Measurements from ENCODE around the gene PYY. TPM values are rescaled to one million over a fixed set of nuclear protein-coding genes. Genes with fewer than 3 reads are reported as not detected.
A peak's percentile ranks its signal among the peaks of the same experiment; 100 is the strongest.

Gene PYY
- polyA plus RNA-seq, 3 donors = not detected

GRCh38 chr17:43984521-43984920 lies 30.8 kb upstream of the PYY start:
- no peak for DNase-seq
- WGBS (ENCODE audit: insufficient coverage) = 97% methylated on average over 6 of the region's 8 CpGs
- peaks cover 36 to 61% of the 10 kb centered on the region in 2 donors for H3K27me3 ChIP-seq (ENCODE audit: control insufficient read depth in 2 of 2, insufficient read depth in 2 of 2, low read length in 2 of 2)
- H4K20me1 ChIP-seq (ENCODE audit: insufficient read depth, low read length) = no peaks in the 10 kb centered on the region
- H2AFZ ChIP-seq (ENCODE audit: insufficient read depth, low read depth, low read length, poor library complexity, severe bottlenecking) = no peak overlapping the region
- H3K4me3 Mint-ChIP-seq = peak overlapping the region in 1 of 2 donors; percentile 54
- H3K9ac ChIP-seq (ENCODE audit: insufficient read depth, low read length, poor library complexity, severe bottlenecking) = no peak overlapping the region
- H3K36me3 ChIP-seq (replicated peaks in 1 of 2; ENCODE audit: control insufficient read depth in 1 of 2, insufficient read depth in 2 of 2, low read length in 2 of 2) = no peaks in the 10 kb centered on the region
- no peak overlapping the region for H3K27ac ChIP-seq (ENCODE audit: low read depth in 1 of 2, low read length in 2 of 2)
- intact Hi-C loops (cut with micrococcal nuclease) = no loop called here
- peaks cover 56 to 84% (median 64%) of the 10 kb centered on the region in 3 donors for H3K27me3 Mint-ChIP-seq (ENCODE audit: low read depth in 3 of 3)
- no peak overlapping the region for H3K4me3 ChIP-seq (replicated peaks in 1 of 3; ENCODE audit: low read depth in 2 of 3, low read length in 3 of 3)
- H3K4me1 Mint-ChIP-seq = peaks cover 6% of the 10 kb centered on the region
- H3K9me3 Mint-ChIP-seq = peaks cover 0 to 6% (median 0%) of the 10 kb centered on the region in 7 donors
- peaks cover 4 to 9% of the 10 kb centered on the region in 2 donors for H3K4me1 ChIP-seq (ENCODE audit: control insufficient read depth in 1 of 2, insufficient read depth in 2 of 2, low read length in 2 of 2)
- peaks cover 0 to 5% of the 10 kb centered on the region in 2 donors for H3K9me3 ChIP-seq (replicated peaks in 1 of 2; ENCODE audit: control insufficient read depth in 1 of 2, insufficient read depth in 1 of 2, low read length in 2 of 2)
- H3K4me2 ChIP-seq (replicated peaks; ENCODE audit: extremely low read depth, low read length, poor library complexity, severe bottlenecking) = no peak overlapping the region
- no peaks in the 10 kb centered on the region for H3K79me2 ChIP-seq (ENCODE audit: insufficient read depth, low read length)
- H3K27ac Mint-ChIP-seq = no peak overlapping the region
- TF ChIP-seq CTCF (IDR thresholded peaks at IDR 0.05) = no peak
- H3K36me3 Mint-ChIP-seq = no peaks in the 10 kb centered on the region

GRCh38 chr17:43983515-43984411 lies 30.0 kb upstream of the PYY start:
- H3K27me3 Mint-ChIP-seq (ENCODE audit: low read depth in 3 of 3) = peaks cover 53 to 78% (median 67%) of the 10 kb centered on the region in 3 donors
- no peaks in the 10 kb centered on the region for H4K20me1 ChIP-seq (ENCODE audit: insufficient read depth, low read length)
- peaks cover 0 to 6% (median 0%) of the 10 kb centered on the region in 7 donors for H3K9me3 Mint-ChIP-seq
- no peak for DNase-seq
- TF ChIP-seq CTCF (IDR thresholded peaks at IDR 0.05) = no peak
- 4% methylated on average over 71 of the region's 78 CpGs for WGBS (ENCODE audit: insufficient coverage)
- no peak overlapping the region for H3K27ac Mint-ChIP-seq
- no peak overlapping the region for H3K9ac ChIP-seq (ENCODE audit: insufficient read depth, low read length, poor library complexity, severe bottlenecking)
- no peaks in the 10 kb centered on the region for H3K36me3 Mint-ChIP-seq
- H3K4me2 ChIP-seq (replicated peaks; ENCODE audit: extremely low read depth, low read length, poor library complexity, severe bottlenecking) = peak overlapping the region; percentile 41
- H3K36me3 ChIP-seq (replicated peaks in 1 of 2; ENCODE audit: control insufficient read depth in 1 of 2, insufficient read depth in 2 of 2, low read length in 2 of 2) = no peaks in the 10 kb centered on the region
- H3K4me1 Mint-ChIP-seq = peaks cover 6% of the 10 kb centered on the region
- H3K9me3 ChIP-seq (replicated peaks in 1 of 2; ENCODE audit: control insufficient read depth in 1 of 2, insufficient read depth in 1 of 2, low read length in 2 of 2) = peaks cover 0 to 5% of the 10 kb centered on the region in 2 donors
- H3K27me3 ChIP-seq (ENCODE audit: control insufficient read depth in 2 of 2, insufficient read depth in 2 of 2, low read length in 2 of 2) = peaks cover 36 to 61% of the 10 kb centered on the region in 2 donors
- peaks cover 4 to 9% of the 10 kb centered on the region in 2 donors for H3K4me1 ChIP-seq (ENCODE audit: control insufficient read depth in 1 of 2, insufficient read depth in 2 of 2, low read length in 2 of 2)
- peak overlapping the region in 1 of 3 experiments; percentile 23 for H3K4me3 ChIP-seq (replicated peaks in 1 of 3; ENCODE audit: low read depth in 2 of 3, low read length in 3 of 3)
- no peak overlapping the region for H3K27ac ChIP-seq (ENCODE audit: low read depth in 1 of 2, low read length in 2 of 2)
- H3K4me3 Mint-ChIP-seq = peak overlapping the region in 1 of 2 donors; percentile 76
- H3K79me2 ChIP-seq (ENCODE audit: insufficient read depth, low read length) = no peaks in the 10 kb centered on the region
- intact Hi-C loops (cut with micrococcal nuclease) = no loop called here
- peak overlapping the region; percentile 41 for H2AFZ ChIP-seq (ENCODE audit: insufficient read depth, low read depth, low read length, poor library complexity, severe bottlenecking)
